Breast epithelium (tissue), 4 donors: ENCODE data around the gene MATN3. TPM values are rescaled to one million over a fixed set of nuclear protein-coding genes. Genes with fewer than 3 reads are reported as not detected.
A peak's percentile ranks its signal among the peaks of the same experiment; 100 is the strongest.

Experiments used
- DNase-seq, 2 donors: peaks; one replicate each; pipeline ENCODE4 v3.0.0-alpha.2; 2019; ENCODE audit warnings: low spot score in 2 of 2
- H3K27ac ChIP-seq, 2 donors: fragments of 200-600 bp; sonication (generic) in 1 of 2; one replicate each; pipeline ENCODE4 v1.5.1; 2016 to 2019; ENCODE audit warnings: mild to moderate bottlenecking in 1 of 2
- H3K27me3 ChIP-seq, 2 donors: fragments of 200-600 bp; sonication (generic) in 1 of 2; one replicate each; pipeline versions ENCODE4 v1.5.1 to v1.6.0; 2017 to 2019; ENCODE audit warnings: control low read depth in 1 of 2, mild to moderate bottlenecking in 1 of 2
- H3K36me3 ChIP-seq: fragments of 200-600 bp; one replicate; pipeline ENCODE4 v1.5.1; 2019
- H3K4me1 ChIP-seq, 2 donors: fragments of 200-600 bp; sonication (generic); one replicate each; pipeline ENCODE4 v1.5.1; 2016 to 2019; ENCODE audit warnings: control low read depth in 1 of 2
- H3K4me3 ChIP-seq, 3 donors: fragments of 200-600 bp; sonication (generic); 1 replicate in 2 of 3; 2 replicates in 1 of 3; pipeline ENCODE4 v1.5.1; 2016 to 2019; ENCODE audit warnings: mild to moderate bottlenecking in 3 of 3, moderate library complexity in 2 of 3
- H3K9me3 ChIP-seq, 2 donors: fragments of 200-600 bp; sonication (generic) in 1 of 2; one replicate each; pipeline ENCODE4 v1.5.1; 2016 to 2019; ENCODE audit warnings: control low read depth in 1 of 2
- CTCF ChIP-seq, 3 donors: fragments of 450-650 bp; IDR thresholded peaks; one replicate each; pipeline ENCODE4 v1.5.1; 2016 to 2017; ENCODE audit warnings: antibody characterized with exemption in 3 of 3, mild to moderate bottlenecking in 3 of 3, moderate library complexity in 3 of 3
- POLR2A ChIP-seq: fragments of 450-650 bp; IDR thresholded peaks from one replicate; pipeline ENCODE4 v1.6.1; 2016; ENCODE audit warnings: antibody characterized with exemption, mild to moderate bottlenecking, moderate library complexity
- POLR2AphosphoS5 ChIP-seq, 3 donors: sonication (generic); formaldehyde crosslinking; IDR thresholded peaks; one replicate each; pipeline ENCODE4 v1.6.1; 2017; ENCODE audit warnings: antibody characterized with exemption in 3 of 3
- intact Hi-C: fragments of 100-400 bp; cut with DNase I; formaldehyde crosslinking; loops from one replicate; pipeline ENCODE4 v1.15.1; 2023; ENCODE audit warnings: low total_unique reads
- total RNA-seq, 3 donors: library from RNA; depleted of rRNA; stranded (reverse); fragments of >200 nt; gene quantifications; one replicate each; pipeline ENCODE4 v1.1.0, GENCODE V29; 2016

MATN3 gene
- total RNA-seq, 3 donors from 2014 or later = 1.3 to 2.9 (median 2.6) TPM

GRCh38 chr2:20051532-20052228, 39.2 kb upstream of the MATN3 start, which contains the start of gene LAPTM4A:
LAPTM4A (minus strand) TSS chr2:20051628; CDS start chr2:20051520, 108 bp downstream.
- peak; percentile 83 for TF ChIP-seq POLR2A
- peak; percentile 36 to 54 (median 47) for TF ChIP-seq CTCF (IDR thresholded peaks at IDR 0.05)
- peak; percentile 92 to 96 (median 95) for TF ChIP-seq POLR2AphosphoS5 (IDR thresholded peaks at IDR 0.05)
- intact Hi-C loops = no loop called here
- Histone ChIP-seq H3K27ac (peak within 1 kb of the TSS; percentile 99 to 100), H3K27me3 (no peaks in the 10 kb centered on the region), H3K36me3 (no peaks in the 10 kb centered on the region), H3K4me1 (peaks cover 0 to 5% of the 10 kb centered on the region in 2 donors), H3K4me3 (peak within 1 kb of the TSS; percentile 66 to 95 (median 75)), H3K9me3 (no peaks in the 10 kb centered on the region)
- peak; percentile 97 to 100 for DNase-seq

GRCh38 chr2:20050646-20051531, 38.4 kb upstream of the MATN3 start:
- Histone ChIP-seq H3K36me3 (no peaks in the 10 kb centered on the region), H3K4me1 (peaks cover 0 to 5% of the 10 kb centered on the region in 2 donors), H3K27me3 (no peaks in the 10 kb centered on the region), H3K9me3 (no peaks in the 10 kb centered on the region), H3K27ac (peak overlapping the region; percentile 99 to 100), H3K4me3 (peak overlapping the region; percentile 66 to 95 (median 75))
- intact Hi-C loops = no loop called here
- TF ChIP-seq CTCF (IDR thresholded peaks at IDR 0.05) = no peak
- peak in 2 of 3 donors; percentile 38 to 40 for TF ChIP-seq POLR2AphosphoS5 (IDR thresholded peaks at IDR 0.05)
- peak; percentile 58 to 62 for DNase-seq

- no peak for DNase-seq
- Histone ChIP-seq H3K4me1 (peaks cover 0 to 5% of the 10 kb centered on the region in 2 donors), H3K4me3 (peak overlapping the region; percentile 66 to 95 (median 75)), H3K27ac (peak overlapping the region; percentile 99 to 100), H3K9me3 (no peaks in the 10 kb centered on the region), H3K36me3 (no peaks in the 10 kb centered on the region), H3K27me3 (no peaks in the 10 kb centered on the region)
- no peak for TF ChIP-seq POLR2A
- no peak for TF ChIP-seq POLR2AphosphoS5 (IDR thresholded peaks at IDR 0.05)
- no peak for TF ChIP-seq CTCF (IDR thresholded peaks at IDR 0.05)
- intact Hi-C loops = no loop called here
Observed at GRCh38 chr2:20050104-20050645, 37.7 kb upstream of the MATN3 start.

- H3K4me3 ChIP-seq = peak overlapping the region; percentile 66 to 95 (median 75)
- no peak for TF ChIP-seq POLR2A
- no peak for TF ChIP-seq POLR2AphosphoS5 (IDR thresholded peaks at IDR 0.05)
- no peak for TF ChIP-seq CTCF (IDR thresholded peaks at IDR 0.05)
- H3K27ac ChIP-seq = peak overlapping the region; percentile 99 to 100
- H3K36me3 ChIP-seq = no peaks in the 10 kb centered on the region
- no peaks in the 10 kb centered on the region for H3K27me3 ChIP-seq
- H3K4me1 ChIP-seq = peaks cover 0 to 5% of the 10 kb centered on the region in 2 donors
- DNase-seq = no peak
- intact Hi-C loops = no loop called here
- no peaks in the 10 kb centered on the region for H3K9me3 ChIP-seq
Observed at GRCh38 chr2:20049637-20050036, 37.2 kb upstream of the MATN3 start.
